Measurements from ENCODE around the gene ADAMTS20.

The ADAMTS20 gene

DNA sequence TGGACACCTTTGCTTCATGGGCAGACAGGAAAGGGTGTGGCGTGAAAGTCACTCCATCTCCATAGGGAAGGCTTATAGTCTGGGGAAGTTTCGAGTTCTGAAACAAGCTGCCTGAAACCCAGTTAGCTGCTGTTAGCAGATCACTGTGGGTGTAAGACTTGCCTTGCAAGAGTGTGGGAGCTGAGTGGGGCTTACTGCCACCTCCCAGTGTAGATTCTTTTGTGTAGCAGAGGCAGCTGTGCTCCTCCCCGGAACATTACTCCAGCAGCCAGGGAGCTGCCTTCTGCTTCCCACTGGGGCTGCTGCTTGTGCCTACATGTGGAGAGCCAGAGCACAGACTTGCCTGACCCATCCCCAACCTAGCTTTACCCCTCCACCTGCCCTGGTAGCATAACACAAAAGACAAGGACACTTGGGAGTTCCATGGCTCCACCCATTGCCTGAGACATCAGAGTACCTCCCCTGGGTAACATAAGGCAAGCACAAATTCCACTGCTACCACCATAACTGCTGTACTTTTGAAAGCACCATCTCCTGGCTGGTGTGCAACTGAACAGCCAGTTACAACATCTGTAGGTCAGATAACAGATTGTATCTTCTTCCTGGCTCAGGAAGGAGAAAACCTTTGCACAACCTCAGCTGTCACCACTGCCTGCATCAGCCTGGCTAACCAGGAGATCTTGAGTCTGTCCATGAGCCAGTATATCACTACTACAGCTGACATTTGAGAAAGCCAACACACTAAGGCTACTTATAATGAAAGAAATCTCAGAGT is 69.5 kb downstream of the ADAMTS20 start:
- DNase-seq (ENCODE audit: extremely low spot score): no peak
- POLR2A ChIA-PET: no interaction called here
- TF ChIP-seq SUZ12 (IDR thresholded peaks at IDR 0.05): no peak
- no peak for TF ChIP-seq FOXK2 (IDR thresholded peaks at IDR 0.05)
- no peak for TF ChIP-seq ZNF384 (IDR thresholded peaks at IDR 0.05)
- TF ChIP-seq SP1 (IDR thresholded peaks at IDR 0.05): no peak
- TF ChIP-seq FOXA1 (IDR thresholded peaks at IDR 0.05): no peak
- TF ChIP-seq BHLHE40 (IDR thresholded peaks at IDR 0.05; ENCODE audit: borderline replicate concordance): no peak
- no peak for TF ChIP-seq L3MBTL2 (conservative IDR thresholded peaks at IDR 0.05)
- no peak for TF ChIP-seq NFRKB (IDR thresholded peaks at IDR 0.05)
- no peak for TF ChIP-seq ELF4 (IDR thresholded peaks at IDR 0.05)
- CTCF ChIA-PET: no interaction called here

DNA sequence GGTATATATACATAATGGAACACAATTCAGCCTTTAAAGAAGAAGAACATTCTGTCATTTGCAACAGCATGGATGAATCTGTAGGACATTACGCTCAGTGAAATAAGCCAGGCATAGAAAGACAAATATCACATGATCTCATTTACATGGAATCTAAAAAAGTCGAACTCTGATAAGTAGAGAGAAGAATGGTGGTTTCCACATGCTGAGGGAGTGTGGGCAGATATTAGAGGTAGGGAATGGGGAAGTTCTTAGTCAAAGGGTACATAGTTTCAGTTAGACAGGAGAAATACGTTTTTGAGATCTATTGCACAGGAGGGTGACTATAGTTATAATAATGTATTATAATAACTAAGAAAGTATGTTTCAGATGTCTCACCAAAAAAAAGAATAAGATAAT is 71.4 kb downstream of the ADAMTS20 start:
- POLR2A ChIA-PET: no interaction called here
- DNase-seq (ENCODE audit: extremely low spot score): no peak
- no peak for TF ChIP-seq SUZ12 (IDR thresholded peaks at IDR 0.05)
- TF ChIP-seq L3MBTL2 (conservative IDR thresholded peaks at IDR 0.05): no peak
- TF ChIP-seq TARDBP (IDR thresholded peaks at IDR 0.05): no peak
- CTCF ChIA-PET: no interaction called here

DNA sequence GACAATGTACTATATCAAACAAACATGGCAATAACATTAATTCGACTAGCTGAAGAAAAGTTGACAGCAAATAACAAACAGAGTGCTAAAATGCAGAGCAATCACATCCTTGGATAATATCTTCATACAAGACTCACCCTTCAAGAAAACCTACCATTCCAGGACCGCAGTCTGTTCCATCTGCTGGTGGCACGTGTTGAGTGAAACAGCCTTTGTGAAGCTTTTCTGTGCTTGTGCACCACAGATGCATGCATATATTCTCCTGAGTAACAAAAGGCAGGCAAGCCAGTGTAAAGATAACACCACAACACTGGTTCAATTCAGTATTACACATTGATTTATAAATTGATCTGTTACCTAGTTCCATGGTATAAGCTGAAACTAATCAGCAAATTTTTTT is 89.3 kb downstream of the ADAMTS20 start:
- DNase-seq (ENCODE audit: extremely low spot score): no peak
- ChIA-PET POLR2A (no interaction called here), CTCF (interaction anchor here (1.0 kb wide), 1 partner anchor 17 kb away, joined by 3 read pairs; no protein-coding TSS in a partner anchor)
- TF ChIP-seq FOXM1 (IDR thresholded peaks at IDR 0.05; ENCODE audit: borderline replicate concordance) (no peak), NFRKB (IDR thresholded peaks at IDR 0.05) (no peak), ZNF384 (IDR thresholded peaks at IDR 0.05) (no peak), SUZ12 (IDR thresholded peaks at IDR 0.05) (no peak), L3MBTL2 (conservative IDR thresholded peaks at IDR 0.05) (no peak), ELF4 (IDR thresholded peaks at IDR 0.05) (no peak), TARDBP (IDR thresholded peaks at IDR 0.05) (no peak), FOXA1 (IDR thresholded peaks at IDR 0.05) (no peak), HDGF (IDR thresholded peaks at IDR 0.05; ENCODE audit: borderline replicate concordance) (no peak), BHLHE40 (IDR thresholded peaks at IDR 0.05; ENCODE audit: borderline replicate concordance) (no peak), CTBP1 (IDR thresholded peaks at IDR 0.05; ENCODE audit: borderline replicate concordance) (no peak), LEF1 (IDR thresholded peaks at IDR 0.05; ENCODE audit: borderline replicate concordance) (no peak), SP1 (IDR thresholded peaks at IDR 0.05) (no peak), FOXK2 (IDR thresholded peaks at IDR 0.05) (no peak), ARNT (IDR thresholded peaks at IDR 0.05) (no peak)
- TF ChIP-seq, protein P1, sequence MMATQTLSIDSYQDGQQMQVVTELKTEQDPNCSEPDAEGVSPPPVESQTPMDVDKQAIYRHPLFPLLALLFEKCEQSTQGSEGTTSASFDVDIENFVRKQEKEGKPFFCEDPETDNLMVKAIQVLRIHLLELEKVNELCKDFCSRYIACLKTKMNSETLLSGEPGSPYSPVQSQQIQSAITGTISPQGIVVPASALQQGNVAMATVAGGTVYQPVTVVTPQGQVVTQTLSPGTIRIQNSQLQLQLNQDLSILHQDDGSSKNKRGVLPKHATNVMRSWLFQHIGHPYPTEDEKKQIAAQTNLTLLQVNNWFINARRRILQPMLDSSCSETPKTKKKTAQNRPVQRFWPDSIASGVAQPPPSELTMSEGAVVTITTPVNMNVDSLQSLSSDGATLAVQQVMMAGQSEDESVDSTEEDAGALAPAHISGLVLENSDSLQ (IDR thresholded peaks at IDR 0.05): no peak

DNA sequence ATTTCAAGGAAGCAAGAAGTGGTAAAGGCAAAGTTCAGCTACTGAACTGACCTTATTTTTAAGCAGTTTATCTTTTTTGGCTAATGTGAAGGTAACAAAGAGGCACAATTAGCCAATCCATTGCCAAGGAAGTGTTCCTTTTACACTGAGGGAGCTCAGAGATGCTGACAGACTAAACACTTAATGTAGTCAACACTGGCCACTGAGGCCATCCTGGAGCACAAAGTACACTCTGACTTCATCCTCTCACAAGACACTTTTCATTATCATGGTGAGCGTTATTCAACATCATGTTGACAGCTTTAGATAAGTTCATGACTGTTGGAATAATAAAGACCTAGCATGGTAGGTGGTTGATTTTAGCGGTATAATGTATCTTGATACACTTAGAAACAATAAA is 89.9 kb downstream of the ADAMTS20 start:
- ChIA-PET POLR2A (no interaction called here), CTCF (interaction anchor here (1.0 kb wide), 1 partner anchor 17 kb away, joined by 3 read pairs; no protein-coding TSS in a partner anchor)
- DNase-seq (ENCODE audit: extremely low spot score): no peak
- TF ChIP-seq ZNF384 (IDR thresholded peaks at IDR 0.05): no peak
- TF ChIP-seq L3MBTL2 (conservative IDR thresholded peaks at IDR 0.05): no peak
- no peak for TF ChIP-seq LEF1 (IDR thresholded peaks at IDR 0.05; ENCODE audit: borderline replicate concordance)
- no peak for TF ChIP-seq ARNT (IDR thresholded peaks at IDR 0.05)
- no peak for TF ChIP-seq BHLHE40 (IDR thresholded peaks at IDR 0.05; ENCODE audit: borderline replicate concordance)

DNA sequence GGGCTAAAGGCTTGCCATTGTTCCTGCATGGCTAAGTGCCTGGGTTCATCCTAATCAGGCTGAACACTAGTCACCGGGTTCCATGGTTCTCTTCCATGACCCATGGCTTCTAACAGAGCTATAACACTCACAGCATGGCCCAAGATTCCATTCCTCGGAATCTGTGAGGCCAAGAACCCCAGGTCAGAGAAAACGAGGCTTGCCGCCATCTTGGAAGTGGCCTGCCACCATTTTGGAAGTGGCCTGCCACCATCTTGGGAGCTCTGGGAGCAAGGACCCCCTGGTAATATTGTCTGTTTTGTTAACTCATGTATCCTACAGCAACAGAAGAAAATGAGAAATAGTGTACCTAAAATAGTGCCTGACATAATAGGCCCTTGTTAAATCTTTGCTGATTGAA is 92.7 kb downstream of the ADAMTS20 start:
- POLR2A ChIA-PET: no interaction called here
- DNase-seq (ENCODE audit: extremely low spot score): no peak
- TF ChIP-seq FOXK2 (IDR thresholded peaks at IDR 0.05) (no peak), LEF1 (IDR thresholded peaks at IDR 0.05; ENCODE audit: borderline replicate concordance) (no peak), SP1 (IDR thresholded peaks at IDR 0.05) (no peak), NFRKB (IDR thresholded peaks at IDR 0.05) (no peak), SUZ12 (IDR thresholded peaks at IDR 0.05) (no peak), HDGF (IDR thresholded peaks at IDR 0.05; ENCODE audit: borderline replicate concordance) (no peak), CTBP1 (IDR thresholded peaks at IDR 0.05; ENCODE audit: borderline replicate concordance) (no peak), BHLHE40 (IDR thresholded peaks at IDR 0.05; ENCODE audit: borderline replicate concordance) (no peak), FOXA1 (IDR thresholded peaks at IDR 0.05) (no peak), ARNT (IDR thresholded peaks at IDR 0.05) (no peak)
- CTCF ChIA-PET: interaction anchor here (0.5 kb wide), 1 partner anchor 16 kb away, joined by 3 read pairs; no protein-coding TSS in a partner anchor

DNA sequence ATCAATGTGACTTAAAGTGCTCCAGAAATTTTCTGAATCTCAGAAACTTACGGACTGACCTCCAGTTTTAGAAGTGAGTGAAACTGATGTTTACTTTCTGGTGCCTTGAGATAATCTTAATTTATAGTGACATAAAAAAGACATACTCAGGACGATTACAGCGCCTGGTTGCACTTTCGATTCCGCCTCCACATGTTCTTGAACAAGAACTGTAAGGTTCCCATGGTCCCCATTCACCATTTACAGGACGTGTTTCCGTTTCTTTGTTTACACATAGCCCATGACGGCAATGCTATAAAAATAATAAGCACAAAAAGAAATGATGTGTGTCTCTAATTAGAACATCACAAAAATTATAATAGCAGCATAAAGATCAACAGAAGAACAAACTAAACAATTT is 98.2 kb downstream of the ADAMTS20 start:
- POLR2A ChIA-PET: no interaction called here
- TF ChIP-seq HDGF (IDR thresholded peaks at IDR 0.05; ENCODE audit: borderline replicate concordance) (no peak), CTBP1 (IDR thresholded peaks at IDR 0.05; ENCODE audit: borderline replicate concordance) (no peak), LEF1 (IDR thresholded peaks at IDR 0.05; ENCODE audit: borderline replicate concordance) (no peak), TARDBP (IDR thresholded peaks at IDR 0.05) (no peak), ELF4 (IDR thresholded peaks at IDR 0.05) (no peak), NFRKB (IDR thresholded peaks at IDR 0.05) (no peak), SUZ12 (IDR thresholded peaks at IDR 0.05) (no peak), ARNT (IDR thresholded peaks at IDR 0.05) (no peak), BHLHE40 (IDR thresholded peaks at IDR 0.05; ENCODE audit: borderline replicate concordance) (no peak), FOXM1 (IDR thresholded peaks at IDR 0.05; ENCODE audit: borderline replicate concordance) (no peak), FOXA1 (IDR thresholded peaks at IDR 0.05) (no peak), L3MBTL2 (conservative IDR thresholded peaks at IDR 0.05) (no peak), FOXK2 (IDR thresholded peaks at IDR 0.05) (no peak), SP1 (IDR thresholded peaks at IDR 0.05) (no peak), ZNF384 (IDR thresholded peaks at IDR 0.05) (no peak)
- TF ChIP-seq, protein P1 (IDR thresholded peaks at IDR 0.05): no peak
- DNase-seq (ENCODE audit: extremely low spot score): no peak

More for the DNA sequence above, 98.2 kb downstream of the ADAMTS20 start:
- CTCF ChIA-PET: no interaction called here
